HTR-8/SVneo (cell line): Measurements from ENCODE around the gene EPB41L2.

ENCODE experiments used
- DNase-seq: peaks from one replicate; pipeline ENCODE4 v3.0.0; 2011; ENCODE audit warnings: low spot score, mixed read lengths; ENCODE audit not compliant: insufficient read length
- FAIRE-seq: peaks from 2 replicates; lab custom pipeline; 2011; peaks lifted over from hg19 to GRCh38; lab: Jason Lieb, UNC

Gene EPB41L2

DNA sequence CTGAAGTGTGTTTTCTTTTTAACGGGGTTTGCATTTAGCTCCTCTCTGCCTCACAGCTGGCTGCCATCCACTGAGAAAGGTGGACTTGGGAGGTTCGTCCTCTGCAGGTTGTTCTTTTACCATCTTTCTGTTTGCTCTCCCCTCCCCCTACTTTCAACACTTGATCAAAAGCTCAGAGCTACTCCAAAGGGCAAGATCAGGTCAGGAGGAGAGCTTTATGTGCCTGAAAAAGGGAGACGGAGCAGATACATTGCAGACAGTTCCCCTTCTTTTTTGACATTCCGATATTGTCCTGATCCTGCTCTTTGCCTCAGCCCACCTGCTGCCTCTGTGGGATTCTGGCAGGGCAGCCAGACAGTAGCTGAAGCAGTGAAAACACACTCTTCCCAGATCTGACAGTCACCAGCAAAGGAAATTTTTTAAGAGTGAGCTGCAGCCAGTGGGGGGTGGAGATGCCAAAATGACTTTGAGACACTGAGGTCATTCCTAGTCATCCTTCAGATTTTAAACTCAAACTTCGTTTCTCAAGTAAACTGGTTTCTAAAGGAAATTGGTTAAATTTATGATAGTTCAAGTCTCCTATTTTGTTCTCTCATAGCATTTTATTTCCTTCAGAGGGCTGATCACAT is 209.4 kb downstream of the EPB41L2 start:
- FAIRE-seq, result no peak
- DNase-seq, result peak; percentile 19

DNA sequence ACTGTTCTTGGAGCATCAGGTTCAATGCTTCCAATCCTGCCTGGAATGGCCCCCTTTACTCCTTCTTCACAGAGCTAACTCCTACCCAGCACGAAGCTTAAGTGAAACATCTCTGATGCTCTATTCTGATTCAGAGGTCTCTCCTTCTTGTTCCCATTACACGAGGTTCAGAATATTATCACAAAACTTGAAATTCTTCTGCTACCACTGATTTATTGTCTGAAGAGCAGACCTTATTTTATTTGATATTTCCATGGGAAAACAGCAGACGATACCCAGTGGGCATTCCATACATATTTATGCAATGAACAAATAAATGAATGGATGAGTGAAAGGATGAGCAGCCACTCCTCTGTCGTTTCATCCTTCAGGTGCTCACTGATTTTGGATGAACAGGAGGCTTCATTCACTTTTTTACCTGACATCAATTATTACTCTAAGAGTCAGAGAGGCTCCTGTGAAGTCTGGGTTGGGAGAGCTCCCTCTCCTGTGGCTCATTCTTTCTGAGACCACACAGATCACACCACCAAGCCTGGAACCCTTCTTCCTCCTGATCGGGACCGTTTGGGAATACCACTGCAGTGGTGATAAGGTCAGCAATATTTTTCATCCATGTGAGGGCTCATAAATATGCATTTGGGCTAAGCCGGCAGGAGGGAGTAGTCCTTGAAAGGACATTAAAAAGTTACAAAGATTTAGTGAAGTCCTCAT is 210.0 kb downstream of the EPB41L2 start:
- no peak for FAIRE-seq
- DNase-seq, result peak; percentile 29

DNA sequence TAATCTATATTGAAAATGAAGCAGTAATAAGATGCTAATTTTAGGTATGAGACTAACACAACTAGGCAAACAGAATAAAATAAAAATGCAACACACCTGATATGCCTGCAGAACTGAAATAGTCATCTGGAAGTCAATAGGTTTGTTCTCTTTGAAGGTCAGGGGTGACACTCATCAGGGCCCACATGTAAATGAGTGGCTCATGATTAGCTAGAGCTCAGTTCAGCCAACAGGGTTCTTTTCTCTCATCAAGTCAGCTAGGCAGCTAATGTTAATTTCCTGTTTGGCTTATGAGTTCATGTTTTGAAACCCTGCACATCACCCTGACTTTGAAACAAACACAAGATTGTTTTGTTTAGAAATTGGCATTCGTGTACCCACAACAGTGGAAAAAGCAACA is 212.0 kb downstream of the EPB41L2 start:
- DNase-seq, result no peak
- peak; percentile 36 for FAIRE-seq

DNA sequence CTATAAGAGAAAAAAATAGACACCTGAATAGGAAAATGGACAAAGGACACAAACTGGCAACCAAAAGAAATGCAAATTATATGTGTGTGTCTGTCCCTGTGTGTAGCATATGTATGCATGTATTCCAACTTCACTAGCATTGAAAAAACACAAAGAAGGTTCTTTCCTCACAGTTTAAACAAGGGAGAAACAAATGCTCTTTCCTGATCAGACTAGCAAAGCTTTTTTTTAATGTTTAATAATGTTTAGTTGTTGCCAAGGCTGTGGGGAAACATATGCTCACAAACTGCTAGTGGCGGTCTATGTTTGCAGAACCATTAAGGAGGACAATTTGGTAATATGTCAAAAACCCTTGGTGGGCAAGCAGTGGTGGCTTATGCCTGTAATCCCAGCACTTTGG is 213.5 kb downstream of the EPB41L2 start:
- FAIRE-seq (no peak), DNase-seq (no peak)

DNA sequence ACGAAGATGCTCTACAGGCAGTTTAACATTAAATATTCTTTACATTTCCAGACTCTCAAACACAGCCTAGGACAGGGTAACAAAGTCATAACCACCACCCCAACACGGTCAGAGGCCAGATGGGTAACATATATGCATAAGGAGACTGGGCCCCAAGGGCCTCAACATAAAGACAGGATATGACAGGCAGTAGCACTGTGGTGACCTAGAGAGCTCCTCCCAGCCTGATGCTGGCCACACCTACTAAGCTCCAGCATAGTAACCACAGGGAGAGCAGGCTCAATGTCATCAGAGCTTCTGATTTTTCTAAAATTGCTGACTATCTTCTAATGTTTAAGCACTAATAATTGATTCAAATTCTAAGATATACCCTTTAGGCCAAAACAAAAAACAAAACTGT is 214.1 kb downstream of the EPB41L2 start:
- DNase-seq, result peak; percentile 5

DNA sequence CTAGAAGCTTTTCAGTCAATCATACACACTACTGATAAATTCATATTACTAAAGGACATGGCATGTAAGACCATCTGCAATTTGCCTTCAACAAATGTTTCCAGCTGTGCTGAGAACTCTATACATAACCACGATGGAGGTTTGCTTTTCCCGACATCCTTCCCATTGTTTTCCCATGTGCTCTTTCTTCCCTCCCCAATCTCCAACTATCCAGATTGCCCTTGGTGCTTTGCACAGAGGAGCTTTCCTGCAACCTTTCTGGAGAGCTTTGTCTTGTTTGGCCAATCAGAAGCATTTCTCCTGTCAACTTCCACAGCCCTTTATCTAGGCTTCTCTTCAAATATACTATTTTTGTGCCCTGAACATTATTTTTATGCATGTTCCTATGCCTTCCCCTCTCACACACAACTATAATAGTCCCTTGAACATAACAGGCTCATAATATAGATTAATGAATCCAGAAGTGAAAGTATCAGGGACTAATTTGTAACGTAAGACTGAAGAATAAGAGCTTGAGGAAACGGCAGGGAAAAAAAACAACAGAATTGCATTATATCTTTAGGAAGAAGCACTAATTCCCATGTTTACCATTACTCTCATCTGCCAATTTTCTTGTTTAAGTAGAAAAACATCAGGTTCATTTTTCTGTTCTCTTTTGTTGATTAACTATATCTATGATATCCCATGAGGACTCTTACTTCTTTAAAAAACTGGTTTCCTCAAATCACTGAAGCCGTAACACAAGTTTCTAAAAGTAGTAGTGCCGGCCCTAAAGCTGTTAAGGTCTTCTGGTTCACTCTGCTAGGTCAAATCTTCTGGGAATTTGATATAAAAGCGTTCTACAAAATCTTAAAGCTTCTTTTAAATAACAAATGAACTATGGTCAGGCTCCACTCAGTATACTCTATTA is 215.8 kb downstream of the EPB41L2 start:
- DNase-seq, result no peak
- no peak for FAIRE-seq

More for the DNA sequence above, 214.1 kb downstream of the EPB41L2 start:
- no peak for FAIRE-seq

DNA sequence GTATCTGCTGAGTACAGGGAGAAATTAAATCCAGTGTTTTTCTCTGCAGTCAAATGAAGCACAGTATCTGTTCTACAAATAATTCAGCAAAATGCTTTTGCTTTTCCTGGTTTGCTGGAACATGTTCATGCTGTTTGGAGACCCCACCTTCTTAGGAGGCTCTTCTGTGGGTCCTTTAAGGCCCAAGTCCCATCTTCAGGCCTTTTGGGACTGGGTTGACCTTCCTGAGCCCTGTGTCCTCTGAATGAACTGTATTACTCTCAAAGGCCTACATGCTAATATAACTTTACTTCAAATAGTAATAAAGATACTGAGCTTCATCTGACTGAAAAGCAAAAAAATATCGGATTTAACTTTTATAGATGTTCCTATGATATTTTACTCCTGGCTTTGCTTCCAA is 216.5 kb downstream of the EPB41L2 start:
- DNase-seq (no peak), FAIRE-seq (no peak)

DNA sequence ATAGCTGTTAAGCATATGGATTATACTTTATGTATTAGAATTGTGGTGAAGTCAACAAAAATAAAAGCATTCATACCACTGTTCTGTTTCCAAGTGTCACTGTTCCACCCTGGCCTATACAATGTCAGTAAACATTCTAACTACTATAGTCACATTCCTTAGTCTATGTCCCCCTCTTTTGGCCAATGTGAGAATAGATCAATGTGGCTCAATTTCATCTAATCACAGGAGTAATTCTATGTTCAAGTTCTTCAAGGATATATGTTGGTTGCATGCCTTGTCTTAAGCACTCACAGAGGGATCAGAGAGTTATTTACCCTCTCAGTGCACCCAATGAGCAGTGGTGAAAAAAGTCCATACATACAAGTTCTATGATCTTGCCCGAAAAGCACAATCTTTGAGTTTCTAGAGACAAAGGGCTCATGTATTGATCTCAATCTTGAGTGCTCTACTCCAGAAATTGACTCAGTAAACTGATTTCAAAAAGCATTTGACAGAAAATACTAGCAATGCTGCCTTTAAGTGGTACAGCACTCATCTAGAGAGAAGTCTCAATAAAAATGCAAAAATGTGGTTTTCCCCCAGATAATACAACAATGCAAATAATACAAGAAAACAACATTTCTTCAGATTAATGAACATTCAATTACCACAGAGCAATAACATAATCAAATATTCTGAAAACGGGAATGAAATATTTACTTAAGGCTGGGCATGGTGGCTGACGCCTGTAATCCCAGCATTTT is 219.3 kb downstream of the EPB41L2 start:
- DNase-seq (peak; percentile 42), FAIRE-seq (peak; percentile 58)

DNA sequence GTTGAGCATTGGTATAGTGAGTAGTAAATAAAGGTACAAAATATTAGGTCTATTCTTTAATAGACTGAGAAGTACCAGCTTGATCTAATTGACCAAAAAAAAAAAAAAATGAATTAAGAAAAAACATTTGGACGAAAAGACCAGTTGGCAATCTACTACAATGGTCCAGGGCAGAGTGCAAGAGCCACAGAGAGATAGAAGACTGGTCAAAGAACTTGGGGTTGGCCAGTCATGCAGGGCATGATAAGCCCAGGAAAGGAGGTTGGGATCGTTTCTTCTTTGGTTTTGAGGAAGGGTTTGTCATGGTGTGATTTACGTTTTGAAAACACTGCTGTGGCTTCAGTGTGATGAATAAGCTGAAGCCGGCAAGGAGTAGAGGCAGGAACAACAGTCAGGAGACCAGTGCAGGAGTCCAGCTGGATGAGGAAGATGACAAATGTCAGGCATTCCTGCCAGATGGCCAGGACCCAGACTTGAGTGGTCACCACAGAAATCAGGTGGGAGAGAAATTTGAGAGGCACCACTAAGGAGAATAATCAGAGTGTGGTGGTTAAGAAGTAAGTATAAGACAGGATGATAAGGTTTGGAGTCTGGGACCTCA is 221.8 kb downstream of the EPB41L2 start:
- DNase-seq, result no peak
- no peak for FAIRE-seq

DNA sequence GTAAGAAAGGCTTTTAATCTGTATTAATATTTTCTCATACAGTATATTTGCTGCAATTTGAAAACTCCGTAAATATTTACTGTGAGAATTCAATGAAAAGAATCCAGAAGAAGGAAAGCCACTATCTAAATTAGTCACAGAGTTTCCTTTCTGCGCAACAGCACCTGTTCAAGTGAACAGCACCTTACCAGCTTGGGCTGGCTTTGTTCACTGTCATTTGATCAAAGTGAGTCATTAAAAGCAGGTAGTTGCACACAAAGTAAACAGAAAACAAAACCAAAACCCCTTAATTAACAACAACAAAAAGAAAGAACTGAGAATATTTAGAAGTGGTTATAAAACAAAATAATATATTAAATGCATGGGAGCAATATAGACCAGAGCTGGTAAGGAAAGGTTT is 223.0 kb downstream of the EPB41L2 start:
- FAIRE-seq (no peak), DNase-seq (no peak)

DNA sequence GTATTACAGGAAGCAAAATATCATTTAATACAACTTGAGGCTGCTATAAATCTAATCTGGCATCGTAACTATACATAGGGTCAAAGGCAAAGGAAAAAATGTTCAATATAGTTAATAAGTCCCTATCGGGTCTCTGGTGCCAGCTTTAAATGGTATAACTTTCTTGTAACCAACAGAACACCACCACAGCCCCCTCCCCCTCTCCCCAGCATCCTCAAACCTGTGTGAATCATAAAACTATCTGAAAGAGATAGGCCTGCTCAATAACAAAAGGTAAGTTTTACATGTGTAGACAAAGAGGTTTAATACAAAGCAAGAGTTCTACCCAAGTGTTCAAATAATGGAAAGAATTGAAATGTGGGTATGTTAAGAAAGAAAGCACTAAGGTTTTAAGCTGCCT is 223.7 kb downstream of the EPB41L2 start:
- DNase-seq, result no peak
- no peak for FAIRE-seq

DNA sequence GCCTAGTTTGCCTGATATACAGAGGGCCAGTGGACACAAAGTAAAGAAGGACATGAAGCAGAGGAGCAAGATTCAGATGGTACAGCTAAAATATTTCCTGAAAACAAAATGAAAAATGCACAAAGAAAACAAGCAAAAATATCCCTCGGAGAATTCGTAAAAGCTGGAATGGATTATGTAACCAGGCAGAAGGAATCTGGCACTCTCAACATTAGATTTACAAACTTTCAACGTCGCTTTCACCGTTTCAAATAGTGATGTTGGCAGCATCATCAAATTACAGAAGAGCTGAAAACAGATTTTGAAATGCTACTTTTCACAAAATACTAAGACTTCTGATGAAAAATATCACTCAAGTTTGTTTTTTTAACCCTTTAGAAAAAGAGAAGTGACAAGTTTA is 224.1 kb downstream of the EPB41L2 start:
- no peak for FAIRE-seq
- DNase-seq, result no peak

DNA sequence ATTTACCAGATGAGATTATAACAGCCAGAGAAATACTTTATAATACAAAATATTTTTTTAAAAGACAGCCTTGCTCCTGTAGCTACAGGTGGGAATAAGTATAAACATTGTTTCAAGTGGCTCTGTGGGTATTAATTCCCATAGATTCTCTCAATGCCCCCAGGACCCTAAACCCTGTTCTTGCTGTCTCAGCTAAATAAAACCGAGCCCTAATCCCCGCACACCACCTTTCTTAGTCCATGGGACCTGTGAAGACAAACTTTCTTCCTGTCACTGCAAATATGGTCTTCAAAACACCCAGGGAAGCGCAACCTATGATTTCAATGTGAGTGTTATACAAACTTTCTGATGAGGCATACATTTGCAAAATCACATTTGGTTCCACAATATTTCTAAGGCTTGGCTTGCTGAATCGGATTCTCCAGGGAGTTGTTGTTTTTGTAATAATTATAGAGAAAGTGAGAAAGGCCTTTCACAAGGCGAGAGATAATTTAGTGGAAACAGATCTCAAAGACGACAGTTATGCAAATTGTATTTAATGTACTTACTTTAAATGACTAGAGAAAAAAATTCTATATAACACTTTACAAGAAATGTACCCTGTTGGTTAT is 224.7 kb downstream of the EPB41L2 start:
- no peak for FAIRE-seq
- DNase-seq, result no peak

DNA sequence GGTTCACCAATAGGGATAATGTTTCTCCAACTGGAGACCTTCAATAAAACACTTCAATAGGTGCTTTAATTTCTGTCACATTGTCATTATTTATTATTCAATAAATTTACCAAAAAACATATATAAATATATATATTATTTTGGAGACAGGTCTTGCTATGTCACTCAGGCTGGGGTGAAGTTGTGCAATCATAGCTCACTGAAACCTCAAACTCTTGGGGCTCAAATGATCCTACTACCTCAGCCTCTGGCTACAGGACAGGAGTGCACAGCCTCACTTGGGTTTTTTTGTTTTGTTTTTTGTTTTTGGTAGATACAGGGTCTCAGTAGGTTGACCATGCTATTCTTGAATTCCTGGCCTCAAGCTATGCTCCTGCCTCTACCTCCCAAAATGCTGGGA is 226.0 kb downstream of the EPB41L2 start:
- FAIRE-seq, result no peak

DNA sequence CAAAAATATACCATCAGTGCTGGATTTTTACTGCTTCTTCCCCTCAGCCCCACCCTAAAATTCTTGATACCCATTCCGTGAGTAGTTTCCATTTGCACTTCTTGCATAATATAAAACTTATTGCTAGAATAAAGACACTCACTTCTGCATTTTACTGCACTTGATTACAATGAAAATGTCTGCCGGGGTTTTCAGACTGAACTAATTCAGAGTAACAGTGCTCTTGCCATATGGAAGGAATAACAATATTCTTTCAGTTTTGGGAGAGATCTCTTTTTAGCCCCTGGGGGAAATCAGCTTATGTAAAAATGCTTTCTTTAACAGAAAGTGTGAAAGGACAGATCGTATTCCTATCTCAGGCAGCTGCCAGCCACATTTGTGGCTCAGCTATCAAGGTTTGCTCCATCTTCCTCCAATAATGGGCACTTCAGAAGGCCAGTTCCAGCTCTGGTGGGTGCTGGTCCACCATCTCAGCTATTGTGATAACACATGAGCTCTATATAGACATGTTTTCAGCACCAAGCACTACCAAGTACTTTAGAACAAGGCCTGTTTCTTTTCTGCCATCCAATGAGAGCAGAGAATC is 226.9 kb downstream of the EPB41L2 start:
- DNase-seq, result no peak
- FAIRE-seq, result no peak

More for the DNA sequence above, 226.0 kb downstream of the EPB41L2 start:
- no peak for DNase-seq

DNA sequence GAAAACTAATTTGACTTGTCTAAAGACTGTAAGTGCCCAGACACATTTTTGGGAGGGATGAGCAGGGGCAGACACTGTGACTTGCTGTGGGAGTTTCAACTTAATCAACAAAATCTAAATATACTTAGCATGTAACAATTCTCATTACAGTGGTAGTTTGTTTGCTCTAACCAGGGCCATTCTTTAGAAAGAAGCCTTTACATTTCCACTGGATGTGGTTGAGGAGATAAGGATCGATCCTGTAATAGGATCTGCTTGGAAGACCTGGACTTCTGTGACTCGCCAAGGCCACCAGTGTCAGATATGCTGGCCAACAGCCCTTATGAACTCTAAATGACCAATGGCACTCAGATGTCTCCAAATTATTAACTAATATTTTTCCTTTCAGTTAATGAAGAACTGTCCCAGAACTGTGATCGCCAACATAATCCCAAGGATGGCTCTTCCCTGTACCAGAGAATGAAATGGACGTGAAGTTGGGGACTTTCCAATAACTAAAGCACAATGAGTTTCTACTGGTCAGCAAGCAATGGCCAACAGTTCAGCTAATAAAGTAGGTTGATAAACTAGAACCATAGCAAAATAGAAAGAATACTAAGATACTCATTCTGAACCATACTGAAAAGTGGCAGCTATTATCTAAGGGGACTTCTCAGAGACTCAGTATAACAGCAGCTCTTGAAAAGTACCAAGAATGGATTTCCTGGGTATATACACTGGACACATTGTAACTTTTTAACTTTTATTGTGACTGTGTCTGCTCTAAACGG is 228.4 kb downstream of the EPB41L2 start:
- DNase-seq (no peak), FAIRE-seq (no peak)

DNA sequence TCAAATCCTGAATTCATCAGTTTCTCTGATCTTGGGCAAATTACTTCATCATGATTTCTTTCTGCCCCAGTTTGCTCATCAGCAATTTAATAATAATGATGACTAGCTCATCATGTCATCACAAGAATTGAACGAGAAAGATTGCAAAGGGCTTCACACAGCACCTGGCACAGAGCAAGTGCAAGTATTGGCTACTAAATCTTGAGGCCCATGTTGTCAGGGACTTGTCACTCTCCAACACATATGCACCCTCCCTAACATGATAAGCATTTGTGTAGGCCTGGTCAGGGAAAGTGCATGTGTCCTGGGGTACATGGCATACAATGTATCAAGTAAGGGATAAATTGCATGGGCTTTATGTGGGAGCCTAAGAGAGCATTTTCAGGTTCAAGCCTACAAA is 229.5 kb downstream of the EPB41L2 start:
- no peak for DNase-seq
- FAIRE-seq, result no peak

DNA sequence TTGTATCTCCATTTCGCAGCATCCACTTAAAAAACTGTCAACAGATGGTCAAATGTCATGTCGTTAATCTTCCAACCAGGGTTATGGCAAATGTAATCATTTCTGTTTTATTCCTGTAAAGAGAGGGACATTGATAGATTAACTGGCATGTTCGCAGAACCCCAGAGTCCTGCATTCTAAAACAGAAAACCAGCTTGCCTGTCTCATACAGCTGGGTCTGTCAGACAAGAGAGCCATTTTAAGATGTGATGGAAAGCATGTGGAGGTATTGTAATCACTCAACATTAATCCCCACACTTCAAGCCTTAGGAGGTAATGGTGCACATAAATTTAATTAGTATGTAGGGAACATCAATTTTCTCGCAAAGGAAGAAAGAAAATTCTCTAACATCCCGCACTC is 231.4 kb downstream of the EPB41L2 start:
- no peak for DNase-seq
- no peak for FAIRE-seq
